Measurements from ENCODE around the gene PROX1.
"Not testable (repeated sequence)": the region's sequence is repeated elsewhere in the genome, so short reads cannot be mapped to it uniquely, and the experiment has no call there.

PROX1 gene

DNA sequence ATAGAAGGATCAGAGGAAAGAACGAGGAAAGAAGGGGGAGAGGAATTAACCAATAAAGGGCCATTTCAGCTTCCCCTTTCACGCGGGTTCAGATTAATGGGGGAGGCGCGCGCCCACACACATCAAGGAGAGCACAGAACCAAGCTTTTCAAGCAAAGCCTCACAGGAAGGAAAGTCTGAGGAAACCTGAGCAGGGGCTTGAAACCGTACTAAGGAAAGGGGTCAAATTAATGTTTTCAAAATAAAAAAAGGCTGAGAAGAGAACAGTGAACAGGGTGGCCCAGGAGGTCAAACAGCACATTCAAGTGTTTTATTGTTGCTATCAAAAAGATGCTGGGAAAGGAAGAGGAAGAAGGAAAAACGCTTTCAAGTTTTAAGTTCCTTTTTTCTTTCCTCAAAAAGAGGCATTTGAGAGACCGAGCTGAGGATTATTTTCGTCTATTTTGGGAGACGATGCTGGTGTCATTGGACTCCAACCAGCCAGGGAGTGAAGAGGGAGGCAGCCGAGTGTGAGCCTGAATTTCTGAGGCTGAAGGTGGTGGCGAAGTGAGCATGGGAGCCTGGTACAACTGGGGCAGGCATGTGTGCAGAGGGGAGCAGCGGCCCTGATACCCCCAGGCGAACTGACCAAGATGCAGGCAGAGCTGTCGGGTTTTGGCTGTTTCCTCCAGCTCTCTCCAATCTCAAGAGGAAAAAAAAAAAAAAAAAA, 88.4 kb downstream of the PROX1 start:
- no peak for DNase-seq

- DNase-seq: peak; percentile 54
Measured at GRCh38 chr1:214076708-214077065, 88.9 kb downstream of the PROX1 start.

DNA sequence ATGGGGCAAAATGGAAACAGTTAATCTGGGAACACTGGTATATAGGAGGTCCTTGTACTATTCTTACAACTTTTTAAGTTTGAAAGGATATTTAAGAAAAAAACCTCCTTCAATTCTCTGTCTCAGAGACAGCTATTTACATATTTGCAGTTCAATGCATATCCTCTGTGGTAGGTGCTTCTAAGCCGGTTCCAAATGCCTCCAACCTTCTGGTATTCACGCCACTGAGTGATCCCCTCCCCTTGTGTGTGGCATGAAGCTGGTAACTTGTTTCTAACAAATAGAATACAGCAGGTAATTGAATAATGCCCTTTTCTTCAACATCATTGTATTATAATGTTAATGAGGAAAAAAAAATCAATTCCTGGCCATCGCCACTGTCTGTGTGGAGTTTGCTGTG, 91.2 kb downstream of the PROX1 start:
- no peak for DNase-seq

- DNase-seq: no peak
Measured at GRCh38 chr1:214085325-214085724, 97.6 kb downstream of the PROX1 start.

- DNase-seq: no peak
Measured at GRCh38 chr1:214086945-214087344, 99.2 kb downstream of the PROX1 start.

DNA sequence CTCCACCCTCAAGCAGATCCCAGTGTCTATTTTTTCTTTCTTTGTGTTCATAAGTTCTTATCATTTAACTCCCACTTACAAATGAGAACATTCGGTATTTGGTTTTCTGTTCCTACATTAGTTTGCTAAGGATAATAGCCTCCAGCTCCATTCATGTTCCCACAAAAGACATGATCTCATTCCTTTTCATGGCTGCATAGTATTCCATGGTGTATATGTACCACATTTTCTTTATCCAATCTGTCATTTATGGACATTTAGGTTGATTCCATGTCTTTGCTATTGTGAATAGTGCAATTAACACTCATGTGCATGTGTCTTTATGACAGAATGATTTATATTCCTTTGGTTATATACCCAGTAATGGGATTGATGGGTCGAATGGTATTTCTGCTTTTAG, 101.2 kb downstream of the PROX1 start:
- DNase-seq: not testable (repeated sequence)
